Neural progenitor cell (in vitro differentiated cells): ENCODE data around the gene GPATCH2L.

ENCODE experiments used
- EZH2 ChIP-seq: fragments of 200-600 bp; sonication (generic); IDR thresholded peaks from 2 replicates; pipeline ENCODE4 v1.6.1; 2017; ENCODE audit warnings: antibody characterized with exemption, mild to moderate bottlenecking, moderate library complexity
- TF ChIP-seq, protein P1 (sequence below): fragments of 200-600 bp; sonication (generic); IDR thresholded peaks from 2 replicates; pipeline ENCODE4 v1.5.1; 2017; ENCODE audit warnings: antibody characterized with exemption, mild to moderate bottlenecking

GRCh38 chr14:76212242-76212641, 60.5 kb downstream of the GPATCH2L start:
- no peak for TF ChIP-seq EZH2
- TF ChIP-seq, protein P1, sequence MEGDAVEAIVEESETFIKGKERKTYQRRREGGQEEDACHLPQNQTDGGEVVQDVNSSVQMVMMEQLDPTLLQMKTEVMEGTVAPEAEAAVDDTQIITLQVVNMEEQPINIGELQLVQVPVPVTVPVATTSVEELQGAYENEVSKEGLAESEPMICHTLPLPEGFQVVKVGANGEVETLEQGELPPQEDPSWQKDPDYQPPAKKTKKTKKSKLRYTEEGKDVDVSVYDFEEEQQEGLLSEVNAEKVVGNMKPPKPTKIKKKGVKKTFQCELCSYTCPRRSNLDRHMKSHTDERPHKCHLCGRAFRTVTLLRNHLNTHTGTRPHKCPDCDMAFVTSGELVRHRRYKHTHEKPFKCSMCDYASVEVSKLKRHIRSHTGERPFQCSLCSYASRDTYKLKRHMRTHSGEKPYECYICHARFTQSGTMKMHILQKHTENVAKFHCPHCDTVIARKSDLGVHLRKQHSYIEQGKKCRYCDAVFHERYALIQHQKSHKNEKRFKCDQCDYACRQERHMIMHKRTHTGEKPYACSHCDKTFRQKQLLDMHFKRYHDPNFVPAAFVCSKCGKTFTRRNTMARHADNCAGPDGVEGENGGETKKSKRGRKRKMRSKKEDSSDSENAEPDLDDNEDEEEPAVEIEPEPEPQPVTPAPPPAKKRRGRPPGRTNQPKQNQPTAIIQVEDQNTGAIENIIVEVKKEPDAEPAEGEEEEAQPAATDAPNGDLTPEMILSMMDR: no peak
